GM18526 (cell line): ENCODE data around the gene SLC25A51.

Experiments used
- POLR2A ChIP-seq: IDR thresholded peaks from 3 replicates; pipeline ENCODE4 v1.6.1; 2011; ENCODE audit not compliant: insufficient read length; ENCODE audit errors: extremely low read depth

The SLC25A51 gene

GRCh38 chr9:37856551-37856950 is 47.4 kb downstream of the SLC25A51 start:
- no peak for TF ChIP-seq POLR2A

GRCh38 chr9:37852222-37852621 is 51.7 kb downstream of the SLC25A51 start:
- TF ChIP-seq POLR2A, result no peak

- no peak for TF ChIP-seq POLR2A
Measured at GRCh38 chr9:37840560-37841194, 63.2 kb downstream of the SLC25A51 start.

GRCh38 chr9:37839496-37840461 is 64.1 kb downstream of the SLC25A51 start:
- no peak for TF ChIP-seq POLR2A
